ENCODE results near the gene RNU1-3. TPM values are rescaled to one million over a fixed set of nuclear protein-coding genes. Genes with fewer than 3 reads are reported as not detected.
"Not testable (repeated sequence)": the region's sequence is repeated elsewhere in the genome, so short reads cannot be mapped to it uniquely, and the experiment has no call there.

Gene RNU1-3
- total RNA-seq (1,000 to 10,000 TPM in 4 of 7 donors, under 1 TPM in 3; under 0.01 to 8,075 (median 6,234) TPM), polyA plus RNA-seq (not detected)
- long read RNA-seq, donor 1, partial matches to known transcripts = 0 of 1 reads
- long read RNA-seq, donor 1, other reads (novel, unspliced or antisense) = 0 of 1 reads
- long read RNA-seq, donor 2 = 0 reads

DNA sequence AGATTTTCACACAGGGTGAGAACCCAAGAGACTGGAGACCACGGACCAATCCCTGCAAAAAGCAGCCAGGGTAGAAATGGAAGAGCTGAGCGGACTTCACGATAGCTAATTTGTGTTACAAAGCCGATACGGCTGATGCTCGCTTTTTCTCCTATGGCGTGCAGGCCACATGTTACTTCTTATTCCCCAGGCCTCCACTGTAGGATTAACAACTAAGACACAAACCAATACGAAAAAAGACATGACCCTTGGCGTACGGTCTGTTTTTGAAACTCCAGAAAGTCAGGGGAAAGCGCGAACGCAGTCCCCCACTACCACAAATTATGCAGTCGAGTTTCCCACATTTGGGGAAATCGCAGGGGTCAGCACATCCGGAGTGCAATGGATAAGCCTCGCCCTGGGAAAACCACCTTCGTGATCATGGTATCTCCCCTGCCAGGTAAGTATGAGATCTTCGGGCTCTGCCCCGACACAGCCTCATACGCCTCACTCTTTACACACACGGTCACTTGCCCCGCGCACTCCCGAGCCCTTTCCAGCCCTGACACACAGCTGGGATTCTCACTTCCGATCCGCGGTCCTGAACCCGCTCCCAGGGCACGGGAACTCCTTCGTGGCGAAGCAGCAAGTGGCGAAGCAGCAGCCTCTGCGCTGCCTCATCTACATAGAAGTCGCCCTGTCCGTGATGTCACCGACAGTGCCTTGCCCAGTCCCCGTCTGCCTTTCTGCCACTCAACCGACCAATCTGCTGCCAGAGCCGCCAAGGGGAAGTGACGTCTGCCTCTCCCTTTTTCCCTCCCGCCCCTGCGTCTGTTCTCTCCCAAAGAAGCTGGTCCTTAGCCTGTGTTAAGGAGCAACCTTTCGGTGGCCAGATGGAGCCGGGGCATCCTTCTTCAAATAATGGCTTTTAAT lies at the start of gene RNU1-3:
TSS of gene RNU1-3 (minus strand) at position 447 of the 912 bp plus-strand sequence.
- intact Hi-C loops (cut with DNase I; ENCODE audit: low total_unique reads); H3K27me3 ChIP-seq (replicated peaks in 1 of 7); DNase-seq; H3K36me3 ChIP-seq; H3K4me3 ChIP-seq; H3K27ac ChIP-seq; H3K4me1 ChIP-seq; H3K9me3 ChIP-seq: not testable (repeated sequence)
- no CpG with 5 or more reads among the region's 45 CpGs for WGBS, 5 donors

DNA sequence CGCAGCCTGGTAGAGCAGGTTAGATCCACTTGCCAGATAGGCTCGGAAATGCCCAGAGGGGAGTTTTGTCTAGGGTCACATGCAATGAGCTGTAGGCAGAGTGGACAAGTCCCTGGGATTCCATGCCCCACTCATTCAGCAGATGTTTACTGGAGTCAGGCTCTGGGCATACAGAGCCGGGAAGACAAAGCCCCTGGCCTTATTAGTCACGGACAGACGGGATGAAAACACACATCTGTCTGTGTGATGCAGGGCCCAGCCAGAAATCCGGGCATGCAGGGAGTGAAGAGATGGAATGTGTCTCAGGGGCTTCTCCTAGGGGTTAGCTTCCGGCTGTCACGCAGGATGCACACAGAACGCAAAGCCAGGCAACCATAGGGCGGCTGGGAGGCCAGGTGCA lies 46.7 kb upstream of the RNU1-3 start:
- intact Hi-C loops (cut with DNase I; ENCODE audit: low total_unique reads); H3K4me3 ChIP-seq; H3K4me1 ChIP-seq; H3K27ac ChIP-seq; H3K9me3 ChIP-seq; DNase-seq; H3K36me3 ChIP-seq: not testable (repeated sequence)
- WGBS, 5 donors = 62 to 91% (median 77%) methylated on average over 4 of the region's 10 CpGs
- H3K27me3 ChIP-seq (replicated peaks in 1 of 7) = peaks cover 0 to 43% (median 20%) of the 10 kb centered on the region in 7 donors

DNA sequence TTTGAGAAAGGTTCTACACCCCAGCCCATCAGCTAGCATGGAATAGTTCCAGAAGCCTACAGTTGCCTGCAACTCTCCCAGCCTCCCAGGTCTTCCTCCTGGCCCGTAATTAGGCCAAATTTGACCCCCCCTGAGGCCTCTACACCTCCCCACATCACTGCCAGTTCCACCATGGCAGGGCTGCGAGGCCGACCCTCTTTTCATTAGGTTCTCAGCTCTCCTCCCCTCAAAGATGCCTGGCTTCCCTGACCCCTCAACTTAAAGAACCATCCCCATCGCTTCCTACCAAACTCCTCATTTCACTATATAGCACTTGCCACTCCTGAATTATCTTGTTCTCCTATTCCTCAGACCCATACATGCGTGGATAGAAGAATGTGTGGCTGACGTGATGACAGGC lies 46.2 kb upstream of the RNU1-3 start:
- H3K27ac ChIP-seq; intact Hi-C loops (cut with DNase I; ENCODE audit: low total_unique reads); H3K36me3 ChIP-seq; H3K4me3 ChIP-seq; H3K4me1 ChIP-seq; H3K9me3 ChIP-seq; DNase-seq: not testable (repeated sequence)
- H3K27me3 ChIP-seq (replicated peaks in 1 of 7) = peaks cover 0 to 40% (median 15%) of the 10 kb centered on the region in 7 donors
- WGBS, 5 donors = 77 to 90% (median 83%) methylated on average over 1 to 4 of the region's 6 CpGs

DNA sequence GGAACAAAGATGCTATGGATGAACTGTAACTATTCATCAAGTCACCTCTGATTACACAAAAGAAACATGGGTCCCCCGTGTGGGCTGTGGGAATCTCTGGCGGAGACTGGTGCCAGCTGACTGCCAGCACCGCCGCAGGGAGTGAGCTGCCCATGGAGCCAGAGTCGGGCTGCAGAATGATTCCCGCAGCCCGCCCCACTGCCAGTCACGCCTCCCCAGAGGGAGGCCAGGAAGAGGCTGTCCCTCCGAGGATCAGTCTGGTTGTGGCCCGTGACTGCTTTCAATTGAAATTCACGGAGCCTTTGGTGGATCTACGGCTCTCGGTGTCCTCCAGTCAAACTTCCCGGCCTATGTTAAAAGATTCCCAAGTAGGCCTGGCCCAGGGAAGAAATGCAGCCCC lies 45.8 kb upstream of the RNU1-3 start:
- H3K9me3 ChIP-seq; H3K4me3 ChIP-seq; intact Hi-C loops (cut with DNase I; ENCODE audit: low total_unique reads); H3K27ac ChIP-seq; H3K4me1 ChIP-seq; H3K36me3 ChIP-seq; DNase-seq: not testable (repeated sequence)
- WGBS, 5 donors = 68 to 86% (median 77%) methylated on average over 9 to 12 of the region's 14 CpGs
- peaks cover 0 to 40% (median 15%) of the 10 kb centered on the region in 7 donors for H3K27me3 ChIP-seq (replicated peaks in 1 of 7)

GRCh38 chr1:16712131-16712530 lies 45.4 kb upstream of the RNU1-3 start:
- DNase-seq; intact Hi-C loops (cut with DNase I; ENCODE audit: low total_unique reads): not testable (repeated sequence)
- 60 to 93% (median 87%) methylated on average over 1 to 3 of the region's 5 CpGs for WGBS, 5 donors

GRCh38 chr1:16710618-16711017 lies 43.9 kb upstream of the RNU1-3 start:
- Histone ChIP-seq H3K27me3 (replicated peaks in 1 of 7) (peaks cover 0 to 28% (median 3%) of the 10 kb centered on the region in 7 donors), H3K4me1 (peaks cover 0 to 11% (median 2%) of the 10 kb centered on the region in 6 donors)
- H3K27ac ChIP-seq; H3K4me3 ChIP-seq; H3K36me3 ChIP-seq; intact Hi-C loops (cut with DNase I; ENCODE audit: low total_unique reads); H3K9me3 ChIP-seq: not testable (repeated sequence)
- WGBS, 5 donors = 70 to 89% (median 74%) methylated on average over 4 to 11 of the region's 13 CpGs; no CpG with 5 or more reads in 1 of the 5 donors
- DNase-seq = peak; percentile 70

More at GRCh38 chr1:16712131-16712530, 45.4 kb upstream of the RNU1-3 start:
- peaks cover 0 to 40% (median 11%) of the 10 kb centered on the region in 7 donors for H3K27me3 ChIP-seq (replicated peaks in 1 of 7)
- not testable (repeated sequence) for H3K27ac ChIP-seq, H3K4me1 ChIP-seq, H3K9me3 ChIP-seq, H3K36me3 ChIP-seq, H3K4me3 ChIP-seq

DNA sequence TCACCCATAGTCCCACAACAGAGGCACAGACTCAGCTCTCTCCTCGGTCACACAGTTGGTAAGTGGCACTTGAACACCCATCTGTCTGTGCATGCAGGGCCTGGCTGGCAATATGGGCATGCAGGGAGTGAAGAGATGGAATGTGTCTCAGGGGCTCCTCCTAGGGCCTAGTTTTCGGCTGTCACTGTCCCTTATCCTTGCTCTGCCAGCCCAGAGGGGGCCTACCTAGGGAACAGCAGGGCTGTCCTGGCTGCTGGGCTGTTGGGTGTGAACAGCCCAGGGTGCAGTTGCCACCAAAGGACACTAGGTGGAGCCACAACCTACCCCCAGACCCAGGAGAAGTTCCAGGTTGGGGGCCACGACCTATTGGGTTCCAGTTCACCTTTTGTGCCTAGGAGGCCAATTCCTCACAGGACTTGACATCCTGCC lies 42.9 kb upstream of the RNU1-3 start:
- intact Hi-C loops (cut with DNase I; ENCODE audit: low total_unique reads); H3K36me3 ChIP-seq; H3K27ac ChIP-seq; H3K4me3 ChIP-seq; H3K9me3 ChIP-seq; DNase-seq: not testable (repeated sequence)
- H3K27me3 ChIP-seq (replicated peaks in 1 of 7) = peaks cover 0 to 27% (median 3%) of the 10 kb centered on the region in 7 donors
- TF ChIP-seq, protein P1, sequence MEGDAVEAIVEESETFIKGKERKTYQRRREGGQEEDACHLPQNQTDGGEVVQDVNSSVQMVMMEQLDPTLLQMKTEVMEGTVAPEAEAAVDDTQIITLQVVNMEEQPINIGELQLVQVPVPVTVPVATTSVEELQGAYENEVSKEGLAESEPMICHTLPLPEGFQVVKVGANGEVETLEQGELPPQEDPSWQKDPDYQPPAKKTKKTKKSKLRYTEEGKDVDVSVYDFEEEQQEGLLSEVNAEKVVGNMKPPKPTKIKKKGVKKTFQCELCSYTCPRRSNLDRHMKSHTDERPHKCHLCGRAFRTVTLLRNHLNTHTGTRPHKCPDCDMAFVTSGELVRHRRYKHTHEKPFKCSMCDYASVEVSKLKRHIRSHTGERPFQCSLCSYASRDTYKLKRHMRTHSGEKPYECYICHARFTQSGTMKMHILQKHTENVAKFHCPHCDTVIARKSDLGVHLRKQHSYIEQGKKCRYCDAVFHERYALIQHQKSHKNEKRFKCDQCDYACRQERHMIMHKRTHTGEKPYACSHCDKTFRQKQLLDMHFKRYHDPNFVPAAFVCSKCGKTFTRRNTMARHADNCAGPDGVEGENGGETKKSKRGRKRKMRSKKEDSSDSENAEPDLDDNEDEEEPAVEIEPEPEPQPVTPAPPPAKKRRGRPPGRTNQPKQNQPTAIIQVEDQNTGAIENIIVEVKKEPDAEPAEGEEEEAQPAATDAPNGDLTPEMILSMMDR (IDR thresholded peaks at IDR 0.05 in 8 of 11, conservative IDR thresholded peaks at IDR 0.05 in 3 of 11) = peak in 8 of 11 experiments; percentile 11 to 84 (median 29)
- peaks cover 0 to 11% (median 2%) of the 10 kb centered on the region in 6 donors for H3K4me1 ChIP-seq
- 0 to 31% (median 26%) methylated on average over 1 to 3 of the region's 3 CpGs for WGBS, 5 donors

DNA sequence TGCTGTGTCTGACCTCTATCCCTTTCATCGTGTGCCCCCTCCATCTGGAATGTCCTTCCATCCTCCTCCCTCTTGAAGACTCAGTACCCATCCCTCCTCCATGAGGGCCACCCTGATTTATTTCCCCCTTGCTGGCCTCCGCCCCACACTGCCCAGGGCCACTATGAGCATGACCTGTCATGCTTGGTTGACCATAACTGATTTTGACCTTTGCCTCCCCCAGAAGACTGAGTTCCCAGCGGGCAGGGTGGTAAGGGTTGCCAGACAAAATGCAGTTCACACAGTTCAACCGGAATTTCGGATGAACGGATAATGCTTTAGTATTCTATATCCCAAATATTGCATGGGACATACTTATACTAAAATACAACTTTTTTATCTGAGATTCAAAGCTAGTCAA lies 42.0 kb upstream of the RNU1-3 start:
- Histone ChIP-seq H3K4me1 (peaks cover 0 to 11% (median 2%) of the 10 kb centered on the region in 6 donors), H3K27me3 (replicated peaks in 1 of 7) (peaks cover 0 to 31% (median 3%) of the 10 kb centered on the region in 7 donors)
- DNase-seq; H3K27ac ChIP-seq; H3K9me3 ChIP-seq; H3K36me3 ChIP-seq; H3K4me3 ChIP-seq; intact Hi-C loops (cut with DNase I; ENCODE audit: low total_unique reads): not testable (repeated sequence)
- no CpG with 5 or more reads among the region's 6 CpGs for WGBS, 5 donors

Data from spleen (tissue), 13 donors.